GM12878 (cell line): ENCODE data around the gene PDGFB. TPM values are rescaled to one million over a fixed set of nuclear protein-coding genes. Genes with fewer than 3 reads are reported as not detected.

Experiments used
- ATAC-seq: fragments of 200-7000 bp; cut with Tn5 transposase; 3 replicates; pipeline ENCODE4 v1.9.1; 2020; ENCODE audit warnings: mild to moderate bottlenecking, moderate library complexity
- BruUV-seq: library from RNA; stranded (reverse); fragments of 400-500 nt; replicated peaks from 2 replicates; lab custom pipeline; 2021; lab: Mats Ljungman, UMichigan
- CTCF ChIA-PET: fragments of 300-600 bp; sonication (Branson Sonifier 250); formaldehyde crosslinking; extraction: SDS; loops from one replicate; lab custom pipeline; 2021; ENCODE audit warnings: inconsistent platforms; lab: Yijun Ruan, JAX
- POLR2A ChIA-PET: fragments of 350-600 bp; formaldehyde crosslinking; extraction: SDS; loops from one replicate; lab custom pipeline; 2021; ENCODE audit warnings: inconsistent platforms; lab: Charles Lee
- RAD21 ChIA-PET: fragments of 300-600 bp; sonication (Branson Sonifier 250); formaldehyde crosslinking; loops from one replicate; lab custom pipeline; 2023; ENCODE audit warnings: antibody characterized with exemption; ENCODE audit not compliant: unreplicated experiment; lab: Charles Lee
- SMC1A ChIA-PET: fragments of 300-600 bp; sonication (Branson Sonifier 250); formaldehyde crosslinking; loops from one replicate; lab custom pipeline; 2023; ENCODE audit not compliant: unreplicated experiment, uncharacterized antibody; lab: Charles Lee
- DNase-seq: peaks from one replicate; pipeline ENCODE4 v3.0.0-alpha.2; 2011; ENCODE audit warnings: low read depth, low spot score
- FAIRE-seq: peaks from 3 replicates; lab custom pipeline; 2011; peaks lifted over from hg19 to GRCh38; lab: Jason Lieb, UNC
- H2AFZ ChIP-seq: 2 replicates; pipeline ENCODE4 v1.6.0; 2011; ENCODE audit warnings: low read depth, low read length, control low read depth; ENCODE audit not compliant: control insufficient read depth
- H3K27ac ChIP-seq: 2 replicates; pipeline ENCODE4 v1.5.1; 2011; ENCODE audit warnings: control low read depth; ENCODE audit not compliant: control insufficient read depth, insufficient read depth
- H3K27me3 ChIP-seq, 2 experiments: replicated peaks in 1 of 2; 2 replicates each; pipeline versions ENCODE4 v1.6.0 to v1.6.1; 2011; ENCODE audit warnings: low read length in 1 of 2; ENCODE audit not compliant: control insufficient read depth in 2 of 2, insufficient read depth in 2 of 2
- H3K36me3 ChIP-seq, 2 experiments: 2 replicates each; pipeline ENCODE4 v1.5.1; 2011; ENCODE audit warnings: low read length in 1 of 2; ENCODE audit not compliant: control insufficient read depth in 2 of 2, insufficient read depth in 2 of 2
- H3K4me1 ChIP-seq: 2 replicates; pipeline ENCODE4 v1.6.1; 2011; ENCODE audit warnings: mild to moderate bottlenecking, low read length, moderate library complexity, mixed read lengths; ENCODE audit not compliant: control insufficient read depth, insufficient read depth
- H3K4me2 ChIP-seq: 2 replicates; pipeline ENCODE4 v1.6.0; 2011; ENCODE audit warnings: control low read depth; ENCODE audit not compliant: control insufficient read depth, insufficient read depth
- H3K4me3 ChIP-seq: fragments of 200-600 bp; sonication (generic); 2 replicates; pipeline ENCODE4 v1.5.1; 2016
- H3K79me2 ChIP-seq: 2 replicates; pipeline ENCODE4 v1.6.0; 2011; ENCODE audit warnings: low read length; ENCODE audit not compliant: control insufficient read depth, insufficient read depth
- H3K9ac ChIP-seq: 2 replicates; pipeline ENCODE4 v1.8.0; 2011; ENCODE audit warnings: low read length, control low read depth, mixed read lengths; ENCODE audit not compliant: control insufficient read depth, insufficient read depth
- H3K9me3 ChIP-seq: replicated peaks from 3 replicates; pipeline ENCODE4 v1.5.1; 2011; ENCODE audit warnings: mild to moderate bottlenecking, low read length; ENCODE audit not compliant: control insufficient read depth, insufficient read depth
- H4K20me1 ChIP-seq: 2 replicates; pipeline ENCODE4 v1.6.0; 2011; ENCODE audit not compliant: control insufficient read depth, insufficient read depth
- EZH2 ChIP-seq: IDR thresholded peaks from 2 replicates; pipeline ENCODE4 v1.6.1; 2012; ENCODE audit warnings: low read depth, mild to moderate bottlenecking, control low read depth, inconsistent platforms, low read length, borderline replicate concordance; ENCODE audit not compliant: control insufficient read depth
- HDAC6 ChIP-seq: fragments of 200-600 bp; sonication (generic); IDR thresholded peaks from one replicate; pipeline ENCODE4 v1.8.0; 2017; ENCODE audit warnings: antibody characterized with exemption; ENCODE audit not compliant: unreplicated experiment
- MXI1 ChIP-seq: fragments of 150-350 bp; IDR thresholded peaks from 2 replicates; pipeline ENCODE4 v1.6.1; 2011; ENCODE audit warnings: low read depth, mild to moderate bottlenecking, inconsistent platforms, low read length, improper control_type of control experiment
- RFX5 ChIP-seq: IDR thresholded peaks from 2 replicates; pipeline ENCODE4 v1.6.1; 2011; ENCODE audit warnings: low read depth, low read length, improper control_type of control experiment
- SMAD1 ChIP-seq: fragments of 450-650 bp; IDR thresholded peaks from 2 replicates; pipeline ENCODE4 v1.6.1; 2018; ENCODE audit warnings: mild to moderate bottlenecking, low read depth; ENCODE audit not compliant: partially characterized antibody
- YY1 ChIP-seq: IDR thresholded peaks from 2 replicates; pipeline ENCODE4 v1.6.1; 2011; ENCODE audit warnings: low read depth, mild to moderate bottlenecking, low read length
- ZNF207 ChIP-seq: fragments of 450-650 bp; IDR thresholded peaks from 2 replicates; pipeline ENCODE4 v1.6.1; 2014; ENCODE audit warnings: antibody characterized with exemption, mild to moderate bottlenecking, borderline replicate concordance
- WGBS: methylation state at CpG from one replicate; pipeline ENCODE4 v1.1.6; 2016; ENCODE audit warnings: low lambda C conversion rate; ENCODE audit not compliant: insufficient replicate concordance, insufficient coverage; ENCODE audit errors: missing lambda C conversion rate; 5-methylcytosine and 5-hydroxymethylcytosine counted together
- in situ Hi-C: fragments of 300-500 bp; cut with MboI; formaldehyde crosslinking; loops from 9 replicates; pipeline ENCODE4 v1.14.3; 2018; ENCODE audit warnings: mixed read lengths
- intact Hi-C: fragments of 100-400 bp; cut with micrococcal nuclease; formaldehyde crosslinking; loops from one replicate; pipeline ENCODE4 v1.14.2; 2022; ENCODE audit not compliant: unreplicated experiment
- polyA plus RNA-seq, 11 experiments: library from polyadenylated mRNA; depleted of rRNA in 4 of 11; unstranded in 6 of 11; stranded (reverse) in 5 of 11; fragments of >200 nt; fragmentation: Nextera tagmentation in 4 of 11; fragmentation: Illumina TruSeq in 1 of 11; extraction: Ambion mirVana in 4 of 11; extraction: Trizol in 1 of 11; gene quantifications; 1 replicate in 1 of 11; 2 replicates in 10 of 11; pipeline versions ENCODE4 v1.2.1 to v1.2.3, GENCODE V29; 2011 to 2016; ENCODE audit warnings: inconsistent platforms in 2 of 11, missing spikeins in 2 of 11, low read depth in 1 of 11
- total RNA-seq, 4 experiments: library from RNA; depleted of rRNA in 3 of 4; stranded (reverse); fragments of >200 nt in 3 of 4; fragmentation: Illumina TruSeq in 1 of 4; extraction: Trizol in 1 of 4; gene quantifications; 2 replicates each; pipeline versions ENCODE4 v1.2.1 to v1.2.3, GENCODE V29; 2013 to 2021
- TF ChIP-seq, protein P1 (sequence below), 3 experiments: IDR thresholded peaks in 2 of 3; conservative IDR thresholded peaks in 1 of 3; 2 replicates each; pipeline ENCODE4 v1.5.1; 2011; ENCODE audit warnings: low read depth in 3 of 3, low read length in 3 of 3, mild to moderate bottlenecking in 3 of 3, control low read depth in 2 of 3, moderate library complexity in 2 of 3, inconsistent platforms in 1 of 3, mixed read lengths in 1 of 3; ENCODE audit not compliant: control insufficient read depth in 2 of 3, insufficient read depth in 1 of 3; ENCODE audit errors: extremely low read depth in 1 of 3
- TF ChIP-seq, protein P2 (sequence below): fragments of 150-350 bp; IDR thresholded peaks from 2 replicates; pipeline ENCODE4 v1.6.1; 2014; ENCODE audit warnings: mild to moderate bottlenecking, low read depth, low read length
- TF ChIP-seq, protein P3 (sequence below): IDR thresholded peaks from 2 replicates; pipeline ENCODE4 v1.6.1; 2011; ENCODE audit warnings: mild to moderate bottlenecking, low read depth, low read length, moderate library complexity; ENCODE audit not compliant: insufficient replicate concordance
- TF ChIP-seq, protein P4 (sequence below): IDR thresholded peaks from 2 replicates; pipeline ENCODE4 v1.6.1; 2011; ENCODE audit warnings: low read depth, low read length, improper control_type of control experiment, borderline replicate concordance
- TF ChIP-seq, protein P5 (sequence below): IDR thresholded peaks from 2 replicates; pipeline ENCODE4 v1.6.1; 2012; ENCODE audit warnings: low read depth, low read length, improper control_type of control experiment
- TF ChIP-seq, protein P6 (sequence below): fragments of 450-650 bp; IDR thresholded peaks from 2 replicates; pipeline ENCODE4 v1.6.1; 2018; ENCODE audit warnings: borderline replicate concordance, mild to moderate bottlenecking; ENCODE audit not compliant: partially characterized antibody

Gene PDGFB
- total and polyA plus RNA-seq, 10 of the 15 experiments (the other 5 are each of a cell fraction or from before 2014, with no cell fraction given): 0.13 to 1.1 (median 0.56) TPM; not detected in 1

DNA sequence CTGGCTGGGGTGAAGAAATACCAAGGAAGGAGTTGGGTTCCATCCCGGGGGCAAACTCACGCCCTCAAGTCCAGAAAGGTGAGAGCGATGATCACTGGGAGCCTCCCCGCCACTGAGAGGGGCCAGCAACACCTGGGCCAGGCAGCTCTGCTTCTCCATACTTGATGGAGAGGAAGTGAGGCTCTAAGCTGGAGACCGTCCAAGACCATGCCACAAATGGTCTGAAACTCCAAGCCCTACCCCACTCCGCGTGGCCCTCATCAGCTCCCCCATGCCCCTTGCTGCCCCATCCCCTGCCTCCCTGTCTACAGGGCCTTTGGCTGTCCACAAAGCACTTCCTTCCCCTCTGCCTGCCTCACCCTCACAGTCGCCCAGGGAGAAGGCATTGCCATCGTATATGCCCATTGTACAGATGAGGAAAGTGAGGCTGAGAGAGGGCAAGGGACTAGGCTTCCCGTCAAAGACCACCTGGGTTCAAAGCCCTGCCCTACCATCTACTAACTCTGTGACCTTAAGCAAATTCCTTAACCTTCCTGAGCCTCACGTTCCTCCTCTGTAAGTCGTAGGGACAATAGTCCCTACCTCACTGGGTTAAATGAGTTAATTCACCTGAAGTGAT lies 4.4 kb upstream of the PDGFB start:
- SMC1A ChIA-PET: interaction anchor here (1.0 kb wide), 1 partner anchor 16 kb away, joined by 3 read pairs; no protein-coding TSS in a partner anchor
- TF ChIP-seq RFX5: no peak
- TF ChIP-seq, protein P1, sequence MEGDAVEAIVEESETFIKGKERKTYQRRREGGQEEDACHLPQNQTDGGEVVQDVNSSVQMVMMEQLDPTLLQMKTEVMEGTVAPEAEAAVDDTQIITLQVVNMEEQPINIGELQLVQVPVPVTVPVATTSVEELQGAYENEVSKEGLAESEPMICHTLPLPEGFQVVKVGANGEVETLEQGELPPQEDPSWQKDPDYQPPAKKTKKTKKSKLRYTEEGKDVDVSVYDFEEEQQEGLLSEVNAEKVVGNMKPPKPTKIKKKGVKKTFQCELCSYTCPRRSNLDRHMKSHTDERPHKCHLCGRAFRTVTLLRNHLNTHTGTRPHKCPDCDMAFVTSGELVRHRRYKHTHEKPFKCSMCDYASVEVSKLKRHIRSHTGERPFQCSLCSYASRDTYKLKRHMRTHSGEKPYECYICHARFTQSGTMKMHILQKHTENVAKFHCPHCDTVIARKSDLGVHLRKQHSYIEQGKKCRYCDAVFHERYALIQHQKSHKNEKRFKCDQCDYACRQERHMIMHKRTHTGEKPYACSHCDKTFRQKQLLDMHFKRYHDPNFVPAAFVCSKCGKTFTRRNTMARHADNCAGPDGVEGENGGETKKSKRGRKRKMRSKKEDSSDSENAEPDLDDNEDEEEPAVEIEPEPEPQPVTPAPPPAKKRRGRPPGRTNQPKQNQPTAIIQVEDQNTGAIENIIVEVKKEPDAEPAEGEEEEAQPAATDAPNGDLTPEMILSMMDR (IDR thresholded peaks at IDR 0.05 in 2 of 3, conservative IDR thresholded peaks at IDR 0.05 in 1 of 3; ENCODE audit: control insufficient read depth in 2 of 3, extremely low read depth in 1 of 3, insufficient read depth in 1 of 3, low read depth in 3 of 3, low read length in 3 of 3): no peak
- TF ChIP-seq YY1: no peak
- TF ChIP-seq ZNF207: no peak
- TF ChIP-seq, protein P2, sequence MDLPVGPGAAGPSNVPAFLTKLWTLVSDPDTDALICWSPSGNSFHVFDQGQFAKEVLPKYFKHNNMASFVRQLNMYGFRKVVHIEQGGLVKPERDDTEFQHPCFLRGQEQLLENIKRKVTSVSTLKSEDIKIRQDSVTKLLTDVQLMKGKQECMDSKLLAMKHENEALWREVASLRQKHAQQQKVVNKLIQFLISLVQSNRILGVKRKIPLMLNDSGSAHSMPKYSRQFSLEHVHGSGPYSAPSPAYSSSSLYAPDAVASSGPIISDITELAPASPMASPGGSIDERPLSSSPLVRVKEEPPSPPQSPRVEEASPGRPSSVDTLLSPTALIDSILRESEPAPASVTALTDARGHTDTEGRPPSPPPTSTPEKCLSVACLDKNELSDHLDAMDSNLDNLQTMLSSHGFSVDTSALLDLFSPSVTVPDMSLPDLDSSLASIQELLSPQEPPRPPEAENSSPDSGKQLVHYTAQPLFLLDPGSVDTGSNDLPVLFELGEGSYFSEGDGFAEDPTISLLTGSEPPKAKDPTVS: no peak
- TF ChIP-seq, protein P3, sequence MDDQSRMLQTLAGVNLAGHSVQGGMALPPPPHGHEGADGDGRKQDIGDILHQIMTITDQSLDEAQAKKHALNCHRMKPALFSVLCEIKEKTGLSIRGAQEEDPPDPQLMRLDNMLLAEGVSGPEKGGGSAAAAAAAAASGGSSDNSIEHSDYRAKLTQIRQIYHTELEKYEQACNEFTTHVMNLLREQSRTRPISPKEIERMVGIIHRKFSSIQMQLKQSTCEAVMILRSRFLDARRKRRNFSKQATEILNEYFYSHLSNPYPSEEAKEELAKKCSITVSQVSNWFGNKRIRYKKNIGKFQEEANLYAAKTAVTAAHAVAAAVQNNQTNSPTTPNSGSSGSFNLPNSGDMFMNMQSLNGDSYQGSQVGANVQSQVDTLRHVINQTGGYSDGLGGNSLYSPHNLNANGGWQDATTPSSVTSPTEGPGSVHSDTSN: no peak
- no peak for TF ChIP-seq SMAD1
- TF ChIP-seq MXI1: no peak
- TF ChIP-seq, protein P4, sequence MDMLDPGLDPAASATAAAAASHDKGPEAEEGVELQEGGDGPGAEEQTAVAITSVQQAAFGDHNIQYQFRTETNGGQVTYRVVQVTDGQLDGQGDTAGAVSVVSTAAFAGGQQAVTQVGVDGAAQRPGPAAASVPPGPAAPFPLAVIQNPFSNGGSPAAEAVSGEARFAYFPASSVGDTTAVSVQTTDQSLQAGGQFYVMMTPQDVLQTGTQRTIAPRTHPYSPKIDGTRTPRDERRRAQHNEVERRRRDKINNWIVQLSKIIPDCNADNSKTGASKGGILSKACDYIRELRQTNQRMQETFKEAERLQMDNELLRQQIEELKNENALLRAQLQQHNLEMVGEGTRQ: no peak
- no peak for TF ChIP-seq EZH2
- TF ChIP-seq, protein P5, sequence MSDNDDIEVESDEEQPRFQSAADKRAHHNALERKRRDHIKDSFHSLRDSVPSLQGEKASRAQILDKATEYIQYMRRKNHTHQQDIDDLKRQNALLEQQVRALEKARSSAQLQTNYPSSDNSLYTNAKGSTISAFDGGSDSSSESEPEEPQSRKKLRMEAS: no peak
- no peak for TF ChIP-seq HDAC6
- TF ChIP-seq, protein P6, sequence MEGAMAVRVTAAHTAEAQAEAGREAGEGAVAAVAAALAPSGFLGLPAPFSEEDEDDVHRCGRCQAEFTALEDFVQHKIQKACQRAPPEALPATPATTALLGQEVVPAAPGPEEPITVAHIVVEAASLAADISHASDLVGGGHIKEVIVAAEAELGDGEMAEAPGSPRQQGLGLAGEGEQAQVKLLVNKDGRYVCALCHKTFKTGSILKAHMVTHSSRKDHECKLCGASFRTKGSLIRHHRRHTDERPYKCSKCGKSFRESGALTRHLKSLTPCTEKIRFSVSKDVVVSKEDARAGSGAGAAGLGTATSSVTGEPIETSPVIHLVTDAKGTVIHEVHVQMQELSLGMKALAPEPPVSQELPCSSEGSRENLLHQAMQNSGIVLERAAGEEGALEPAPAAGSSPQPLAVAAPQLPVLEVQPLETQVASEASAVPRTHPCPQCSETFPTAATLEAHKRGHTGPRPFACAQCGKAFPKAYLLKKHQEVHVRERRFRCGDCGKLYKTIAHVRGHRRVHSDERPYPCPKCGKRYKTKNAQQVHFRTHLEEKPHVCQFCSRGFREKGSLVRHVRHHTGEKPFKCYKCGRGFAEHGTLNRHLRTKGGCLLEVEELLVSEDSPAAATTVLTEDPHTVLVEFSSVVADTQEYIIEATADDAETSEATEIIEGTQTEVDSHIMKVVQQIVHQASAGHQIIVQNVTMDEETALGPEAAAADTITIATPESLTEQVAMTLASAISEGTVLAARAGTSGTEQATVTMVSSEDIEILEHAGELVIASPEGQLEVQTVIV: no peak
- in situ Hi-C loops: no loop called here
- intact Hi-C loops: no loop called here
- RAD21 ChIA-PET: interaction anchor here (1.3 kb wide), 1 partner anchor 67 kb away, joined by 3 read pairs; no protein-coding TSS in a partner anchor
- Histone ChIP-seq H3K4me2 (no peak overlapping the region), H3K9me3 (no peaks in the 10 kb centered on the region), H3K27ac (no peak overlapping the region), H3K79me2 (no peaks in the 10 kb centered on the region), H4K20me1 (no peaks in the 10 kb centered on the region; the same call in 1 of the 2 replicates), H3K4me1 (peaks cover 22% of the 10 kb centered on the region), H3K9ac (no peak overlapping the region), H2AFZ (no peak overlapping the region), H3K36me3 (no peaks in the 10 kb centered on the region), H3K27me3 (peaks cover 0 to 9% of the 10 kb centered on the region in 2 experiments; a peak in 3 of 4 replicates), H3K4me3 (no peak overlapping the region)
- BruUV-seq: no TSS peak
- DNase-seq (no peak), FAIRE-seq (no peak), ATAC-seq (no peak)
- CTCF ChIA-PET: no interaction called here
- POLR2A ChIA-PET: no interaction called here
- 53% methylated on average over 12 of the region's 12 CpGs for WGBS
